Glutamatergic neuron (in vitro differentiated cells): ENCODE data around the gene CDK14. TPM values are rescaled to one million over a fixed set of nuclear protein-coding genes. Genes with fewer than 3 reads are reported as not detected.
A peak's percentile ranks its signal among the peaks of the same experiment; 100 is the strongest.

Source experiments
- DNase-seq: peaks from one replicate; pipeline ENCODE4 v3.0.0; 2022
- H3K27ac Mint-ChIP-seq: one replicate; pipeline ENCODE4 v1.8.0; 2020; ENCODE audit warnings: mild to moderate bottlenecking, mixed read lengths, inconsistent platforms; ENCODE audit not compliant: unreplicated experiment
- H3K27me3 Mint-ChIP-seq: one replicate; pipeline ENCODE4 v1.8.0; 2020; ENCODE audit warnings: mild to moderate bottlenecking, moderate library complexity, mixed read lengths, inconsistent platforms; ENCODE audit not compliant: unreplicated experiment
- H3K36me3 Mint-ChIP-seq: one replicate; pipeline ENCODE4 v1.8.0; 2020; ENCODE audit warnings: mild to moderate bottlenecking, mixed read lengths, inconsistent platforms; ENCODE audit not compliant: unreplicated experiment
- H3K4me1 Mint-ChIP-seq: one replicate; pipeline ENCODE4 v1.8.0; 2020; ENCODE audit warnings: mild to moderate bottlenecking, low read depth, mixed read lengths, inconsistent platforms; ENCODE audit not compliant: unreplicated experiment
- H3K4me3 Mint-ChIP-seq: one replicate; pipeline ENCODE4 v1.8.0; 2020; ENCODE audit warnings: mild to moderate bottlenecking, mixed read lengths, inconsistent platforms; ENCODE audit not compliant: unreplicated experiment
- H3K9me3 Mint-ChIP-seq: one replicate; pipeline ENCODE4 v1.8.0; 2020; ENCODE audit warnings: mild to moderate bottlenecking, moderate library complexity, mixed read lengths, inconsistent platforms; ENCODE audit not compliant: unreplicated experiment
- CTCF ChIP-seq: fragments of 200-600 bp; sonication (generic); IDR thresholded peaks from one replicate; pipeline ENCODE4 v1.5.0; 2021; ENCODE audit not compliant: partially characterized antibody, unreplicated experiment
- total RNA-seq: library from RNA; stranded (reverse); fragmentation: NEBNext Ultra II Directional; extraction: Animal tissue kit (Norgen Biotek cat#: 25700); gene quantifications from one replicate; pipeline ENCODE4 v1.2.1, GENCODE V29; 2021; ENCODE audit not compliant: unreplicated experiment

Gene CDK14
- total RNA-seq, 1 donor from 2014 or later: 96.5 TPM

GRCh38 chr7:90599892-90600555, 3.9 kb downstream of the CDK14 start:
- Mint-ChIP-seq H3K4me3 (peak overlapping the region; percentile 8), H3K27me3 (peaks cover 5% of the 10 kb centered on the region), H3K36me3 (no peaks in the 10 kb centered on the region), H3K4me1 (peaks cover 30% of the 10 kb centered on the region), H3K9me3 (peaks cover 6% of the 10 kb centered on the region), H3K27ac (no peak overlapping the region)
- DNase-seq: no peak
- no peak for TF ChIP-seq CTCF

GRCh38 chr7:90602303-90602702, 6.2 kb downstream of the CDK14 start:
- no peak overlapping the region for H3K4me3 Mint-ChIP-seq
- H3K36me3 Mint-ChIP-seq: no peaks in the 10 kb centered on the region
- H3K4me1 Mint-ChIP-seq: peaks cover 38% of the 10 kb centered on the region
- no peak for DNase-seq
- no peaks in the 10 kb centered on the region for H3K27me3 Mint-ChIP-seq
- no peaks in the 10 kb centered on the region for H3K9me3 Mint-ChIP-seq
- TF ChIP-seq CTCF: no peak
- H3K27ac Mint-ChIP-seq: no peak overlapping the region

- no peaks in the 10 kb centered on the region for H3K27me3 Mint-ChIP-seq
- no peaks in the 10 kb centered on the region for H3K9me3 Mint-ChIP-seq
- no peak for TF ChIP-seq CTCF
- peaks cover 35% of the 10 kb centered on the region for H3K4me1 Mint-ChIP-seq
- no peaks in the 10 kb centered on the region for H3K36me3 Mint-ChIP-seq
- H3K27ac Mint-ChIP-seq: no peak overlapping the region
- no peak for DNase-seq
- no peak overlapping the region for H3K4me3 Mint-ChIP-seq
Measured at GRCh38 chr7:90603346-90603745, 7.2 kb downstream of the CDK14 start.

GRCh38 chr7:90604383-90604782, 8.3 kb downstream of the CDK14 start:
- Mint-ChIP-seq H3K36me3 (no peaks in the 10 kb centered on the region), H3K27ac (peak overlapping the region; percentile 37), H3K27me3 (no peaks in the 10 kb centered on the region), H3K4me1 (peaks cover 35% of the 10 kb centered on the region), H3K9me3 (no peaks in the 10 kb centered on the region), H3K4me3 (peak overlapping the region; percentile 17)
- DNase-seq: no peak
- TF ChIP-seq CTCF: no peak

GRCh38 chr7:90605055-90605454, 8.9 kb downstream of the CDK14 start:
- H3K27me3 Mint-ChIP-seq: no peaks in the 10 kb centered on the region
- H3K9me3 Mint-ChIP-seq: no peaks in the 10 kb centered on the region
- no peak for TF ChIP-seq CTCF
- H3K4me3 Mint-ChIP-seq: no peak overlapping the region
- H3K36me3 Mint-ChIP-seq: no peaks in the 10 kb centered on the region
- peaks cover 34% of the 10 kb centered on the region for H3K4me1 Mint-ChIP-seq
- DNase-seq: peak; percentile 28
- H3K27ac Mint-ChIP-seq: peak overlapping the region; percentile 3
